RWPE2 (cell line): ENCODE results near the gene TRIML1.

ENCODE experiments used
- ATAC-seq: fragments of 200-7000 bp; cut with Tn5 transposase; 3 replicates; pipeline ENCODE4 v1.9.1; 2021; ENCODE audit warnings: low read depth
- DNase-seq: peaks from one replicate; pipeline ENCODE4 v3.0.0-alpha.2; 2020; ENCODE audit warnings: low spot score
- H3K27ac ChIP-seq: fragments of 450-650 bp; 2 replicates; pipeline ENCODE4 v1.5.1; 2017; ENCODE audit warnings: mild to moderate bottlenecking; ENCODE audit not compliant: poor library complexity, severe bottlenecking
- H3K27me3 ChIP-seq: fragments of 250-450 bp; sonication (Bioruptor Pico); 2 replicates; pipeline ENCODE4 v1.5.1; 2021; ENCODE audit warnings: mild to moderate bottlenecking, moderate library complexity; ENCODE audit not compliant: insufficient read depth, poor library complexity, severe bottlenecking
- H3K36me3 ChIP-seq: fragments of 250-450 bp; sonication (Bioruptor Pico); 2 replicates; pipeline ENCODE4 v1.5.1; 2020; ENCODE audit warnings: low read depth, mild to moderate bottlenecking, moderate library complexity
- H3K4me1 ChIP-seq: fragments of 250-450 bp; sonication (Bioruptor Pico); 2 replicates; pipeline ENCODE4 v1.5.1; 2021; ENCODE audit warnings: mild to moderate bottlenecking, moderate library complexity; ENCODE audit not compliant: insufficient read depth, poor library complexity, severe bottlenecking
- H3K4me3 ChIP-seq: fragments of 250-450 bp; sonication (Bioruptor Pico); 2 replicates; pipeline ENCODE4 v1.5.1; 2021; ENCODE audit warnings: mild to moderate bottlenecking, moderate library complexity; ENCODE audit not compliant: severe bottlenecking
- H3K9me3 ChIP-seq: fragments of 250-450 bp; sonication (Bioruptor Pico); 2 replicates; pipeline ENCODE4 v1.5.1; 2021; ENCODE audit warnings: mild to moderate bottlenecking, moderate library complexity; ENCODE audit not compliant: severe bottlenecking
- CTCF ChIP-seq: fragments of 450-650 bp; IDR thresholded peaks from one replicate; pipeline ENCODE4 v1.5.1; 2017; ENCODE audit warnings: mild to moderate bottlenecking, moderate library complexity; ENCODE audit not compliant: poor library complexity, severe bottlenecking

TRIML1 gene

GRCh38 chr4:188139141-188139540 lies at the start of gene TRIML1:
TRIML1 (plus strand) TSS chr4:188139441; CDS start chr4:188139559, 118 bp downstream.
- Histone ChIP-seq H3K27ac (no peak within 1 kb of the TSS), H3K27me3 (no peaks in the 10 kb centered on the region), H3K9me3 (no peaks in the 10 kb centered on the region), H3K4me3 (no peak within 1 kb of the TSS), H3K4me1 (no peaks in the 10 kb centered on the region), H3K36me3 (no peaks in the 10 kb centered on the region)
- DNase-seq, result no peak
- ATAC-seq, result no peak
- TF ChIP-seq CTCF, result no peak

- H3K36me3 ChIP-seq, result no peaks in the 10 kb centered on the region; the same call in 1 of the 2 replicates
- no peak overlapping the region for H3K4me3 ChIP-seq
- no peak for DNase-seq
- peaks cover 7% of the 10 kb centered on the region for H3K4me1 ChIP-seq
- H3K9me3 ChIP-seq, result no peaks in the 10 kb centered on the region
- H3K27me3 ChIP-seq, result no peaks in the 10 kb centered on the region
- no peak for TF ChIP-seq CTCF
- H3K27ac ChIP-seq, result peak overlapping the region; percentile 23
- peak; percentile 83 for ATAC-seq
Measured at GRCh38 chr4:188092824-188093223, 46.4 kb upstream of the TRIML1 start.

- H3K9me3 ChIP-seq, result no peaks in the 10 kb centered on the region
- peaks cover 36% of the 10 kb centered on the region for H3K4me1 ChIP-seq
- H3K4me3 ChIP-seq, result no peak overlapping the region
- DNase-seq (peak; percentile 64), ATAC-seq (no peak)
- no peaks in the 10 kb centered on the region for H3K27me3 ChIP-seq
- no peaks in the 10 kb centered on the region for H3K36me3 ChIP-seq
- TF ChIP-seq CTCF, result no peak
- H3K27ac ChIP-seq, result no peak overlapping the region
Measured at GRCh38 chr4:188106454-188106853, 32.8 kb upstream of the TRIML1 start.

- Histone ChIP-seq H3K27ac (peak overlapping the region; percentile 76), H3K4me1 (peaks cover 43% of the 10 kb centered on the region), H3K9me3 (no peaks in the 10 kb centered on the region), H3K36me3 (no peaks in the 10 kb centered on the region), H3K4me3 (peak overlapping the region; percentile 7), H3K27me3 (no peaks in the 10 kb centered on the region)
- ATAC-seq (peak; percentile 72), DNase-seq (no peak)
- TF ChIP-seq CTCF, result no peak
Measured at GRCh38 chr4:188107931-188108843, 31.1 kb upstream of the TRIML1 start.
